ENCODE data around the gene AKR1D1. TPM values are rescaled to one million over a fixed set of nuclear protein-coding genes. Genes with fewer than 3 reads are reported as not detected.

Gene AKR1D1
- total and polyA plus RNA-seq, 2 of the 13 experiments (the other 11 are each of a cell fraction or from before 2014, with no cell fraction given) = 6.9 to 37.0 TPM

DNA sequence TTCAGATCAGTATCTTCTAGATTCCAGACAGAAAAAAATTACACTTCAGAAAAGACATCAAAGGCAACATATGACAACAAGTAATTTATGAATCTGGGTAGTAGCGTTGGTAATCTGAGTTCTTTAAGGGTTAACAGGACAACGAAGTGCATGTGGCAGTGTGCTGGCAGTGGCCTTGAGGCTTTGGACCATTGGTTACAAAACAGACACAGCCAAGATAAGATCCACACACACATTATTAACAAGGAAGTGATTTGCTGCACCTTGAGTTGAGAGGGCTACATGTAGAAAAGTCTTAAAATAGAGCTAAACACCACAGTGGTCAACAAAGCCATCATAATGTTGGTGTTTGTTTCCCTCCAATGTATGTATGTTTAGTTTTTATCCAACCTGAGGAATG lies 40.6 kb downstream of the AKR1D1 start (continued):
- TF ChIP-seq, protein P1, sequence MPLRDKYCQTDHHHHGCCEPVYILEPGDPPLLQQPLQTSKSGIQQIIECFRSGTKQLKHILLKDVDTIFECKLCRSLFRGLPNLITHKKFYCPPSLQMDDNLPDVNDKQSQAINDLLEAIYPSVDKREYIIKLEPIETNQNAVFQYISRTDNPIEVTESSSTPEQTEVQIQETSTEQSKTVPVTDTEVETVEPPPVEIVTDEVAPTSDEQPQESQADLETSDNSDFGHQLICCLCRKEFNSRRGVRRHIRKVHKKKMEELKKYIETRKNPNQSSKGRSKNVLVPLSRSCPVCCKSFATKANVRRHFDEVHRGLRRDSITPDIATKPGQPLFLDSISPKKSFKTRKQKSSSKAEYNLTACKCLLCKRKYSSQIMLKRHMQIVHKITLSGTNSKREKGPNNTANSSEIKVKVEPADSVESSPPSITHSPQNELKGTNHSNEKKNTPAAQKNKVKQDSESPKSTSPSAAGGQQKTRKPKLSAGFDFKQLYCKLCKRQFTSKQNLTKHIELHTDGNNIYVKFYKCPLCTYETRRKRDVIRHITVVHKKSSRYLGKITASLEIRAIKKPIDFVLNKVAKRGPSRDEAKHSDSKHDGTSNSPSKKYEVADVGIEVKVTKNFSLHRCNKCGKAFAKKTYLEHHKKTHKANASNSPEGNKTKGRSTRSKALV (CRISPR knock-in tag; IDR thresholded peaks at IDR 0.05) = no peak
- TF ChIP-seq, protein P2, sequence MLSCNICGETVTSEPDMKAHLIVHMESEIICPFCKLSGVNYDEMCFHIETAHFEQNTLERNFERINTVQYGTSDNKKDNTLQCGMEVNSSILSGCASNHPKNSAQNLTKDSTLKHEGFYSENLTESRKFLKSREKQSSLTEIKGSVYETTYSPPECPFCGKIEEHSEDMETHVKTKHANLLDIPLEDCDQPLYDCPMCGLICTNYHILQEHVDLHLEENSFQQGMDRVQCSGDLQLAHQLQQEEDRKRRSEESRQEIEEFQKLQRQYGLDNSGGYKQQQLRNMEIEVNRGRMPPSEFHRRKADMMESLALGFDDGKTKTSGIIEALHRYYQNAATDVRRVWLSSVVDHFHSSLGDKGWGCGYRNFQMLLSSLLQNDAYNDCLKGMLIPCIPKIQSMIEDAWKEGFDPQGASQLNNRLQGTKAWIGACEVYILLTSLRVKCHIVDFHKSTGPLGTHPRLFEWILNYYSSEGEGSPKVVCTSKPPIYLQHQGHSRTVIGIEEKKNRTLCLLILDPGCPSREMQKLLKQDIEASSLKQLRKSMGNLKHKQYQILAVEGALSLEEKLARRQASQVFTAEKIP (CRISPR knock-in tag; IDR thresholded peaks at IDR 0.05; ENCODE audit: borderline replicate concordance) = no peak
- TF ChIP-seq ZNF572 (CRISPR knock-in tag; IDR thresholded peaks at IDR 0.05) (no peak), PCBP1 (IDR thresholded peaks at IDR 0.05; ENCODE audit: borderline replicate concordance, low read depth, low read length) (no peak), ZSCAN12 (CRISPR knock-in tag; IDR thresholded peaks at IDR 0.05) (no peak), ZNF124 (CRISPR knock-in tag; IDR thresholded peaks at IDR 0.05) (no peak), ZFP36 (IDR thresholded peaks at IDR 0.05; ENCODE audit: borderline replicate concordance, low read depth, low read length, partially characterized antibody) (no peak), ZNF382 (CRISPR knock-in tag; IDR thresholded peaks at IDR 0.05; ENCODE audit: borderline replicate concordance) (no peak), SOX6 (IDR thresholded peaks at IDR 0.05) (no peak), SOX6 (CRISPR knock-in tag; IDR thresholded peaks at IDR 0.05) (peak; percentile 77), AGO2 (optimal IDR thresholded peaks at IDR 0.05; ENCODE audit: low read depth, low read length) (no peak), ZNF264 (CRISPR knock-in tag; IDR thresholded peaks at IDR 0.05) (peak; percentile 49; the same call in 1 of the 2 replicates), TCF7 (IDR thresholded peaks at IDR 0.05; ENCODE audit: low read depth) (no peak), ZNF883 (CRISPR knock-in tag; IDR thresholded peaks at IDR 0.05; ENCODE audit: not compliant biosample characterization) (no peak)
- TF ChIP-seq, protein P3, sequence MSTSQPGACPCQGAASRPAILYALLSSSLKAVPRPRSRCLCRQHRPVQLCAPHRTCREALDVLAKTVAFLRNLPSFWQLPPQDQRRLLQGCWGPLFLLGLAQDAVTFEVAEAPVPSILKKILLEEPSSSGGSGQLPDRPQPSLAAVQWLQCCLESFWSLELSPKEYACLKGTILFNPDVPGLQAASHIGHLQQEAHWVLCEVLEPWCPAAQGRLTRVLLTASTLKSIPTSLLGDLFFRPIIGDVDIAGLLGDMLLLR (CRISPR knock-in tag; IDR thresholded peaks at IDR 0.05) = no peak
- TF ChIP-seq, protein P4, sequence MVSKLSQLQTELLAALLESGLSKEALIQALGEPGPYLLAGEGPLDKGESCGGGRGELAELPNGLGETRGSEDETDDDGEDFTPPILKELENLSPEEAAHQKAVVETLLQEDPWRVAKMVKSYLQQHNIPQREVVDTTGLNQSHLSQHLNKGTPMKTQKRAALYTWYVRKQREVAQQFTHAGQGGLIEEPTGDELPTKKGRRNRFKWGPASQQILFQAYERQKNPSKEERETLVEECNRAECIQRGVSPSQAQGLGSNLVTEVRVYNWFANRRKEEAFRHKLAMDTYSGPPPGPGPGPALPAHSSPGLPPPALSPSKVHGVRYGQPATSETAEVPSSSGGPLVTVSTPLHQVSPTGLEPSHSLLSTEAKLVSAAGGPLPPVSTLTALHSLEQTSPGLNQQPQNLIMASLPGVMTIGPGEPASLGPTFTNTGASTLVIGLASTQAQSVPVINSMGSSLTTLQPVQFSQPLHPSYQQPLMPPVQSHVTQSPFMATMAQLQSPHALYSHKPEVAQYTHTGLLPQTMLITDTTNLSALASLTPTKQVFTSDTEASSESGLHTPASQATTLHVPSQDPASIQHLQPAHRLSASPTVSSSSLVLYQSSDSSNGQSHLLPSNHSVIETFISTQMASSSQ (IDR thresholded peaks at IDR 0.05; ENCODE audit: low read depth) = peak; percentile 42; the same call in 1 of the 2 replicates
- TF ChIP-seq, protein P4 (CRISPR knock-in tag; IDR thresholded peaks at IDR 0.05; ENCODE audit: borderline replicate concordance) = no peak; the same call in 1 of the 2 replicates
- TF ChIP-seq, protein P5, sequence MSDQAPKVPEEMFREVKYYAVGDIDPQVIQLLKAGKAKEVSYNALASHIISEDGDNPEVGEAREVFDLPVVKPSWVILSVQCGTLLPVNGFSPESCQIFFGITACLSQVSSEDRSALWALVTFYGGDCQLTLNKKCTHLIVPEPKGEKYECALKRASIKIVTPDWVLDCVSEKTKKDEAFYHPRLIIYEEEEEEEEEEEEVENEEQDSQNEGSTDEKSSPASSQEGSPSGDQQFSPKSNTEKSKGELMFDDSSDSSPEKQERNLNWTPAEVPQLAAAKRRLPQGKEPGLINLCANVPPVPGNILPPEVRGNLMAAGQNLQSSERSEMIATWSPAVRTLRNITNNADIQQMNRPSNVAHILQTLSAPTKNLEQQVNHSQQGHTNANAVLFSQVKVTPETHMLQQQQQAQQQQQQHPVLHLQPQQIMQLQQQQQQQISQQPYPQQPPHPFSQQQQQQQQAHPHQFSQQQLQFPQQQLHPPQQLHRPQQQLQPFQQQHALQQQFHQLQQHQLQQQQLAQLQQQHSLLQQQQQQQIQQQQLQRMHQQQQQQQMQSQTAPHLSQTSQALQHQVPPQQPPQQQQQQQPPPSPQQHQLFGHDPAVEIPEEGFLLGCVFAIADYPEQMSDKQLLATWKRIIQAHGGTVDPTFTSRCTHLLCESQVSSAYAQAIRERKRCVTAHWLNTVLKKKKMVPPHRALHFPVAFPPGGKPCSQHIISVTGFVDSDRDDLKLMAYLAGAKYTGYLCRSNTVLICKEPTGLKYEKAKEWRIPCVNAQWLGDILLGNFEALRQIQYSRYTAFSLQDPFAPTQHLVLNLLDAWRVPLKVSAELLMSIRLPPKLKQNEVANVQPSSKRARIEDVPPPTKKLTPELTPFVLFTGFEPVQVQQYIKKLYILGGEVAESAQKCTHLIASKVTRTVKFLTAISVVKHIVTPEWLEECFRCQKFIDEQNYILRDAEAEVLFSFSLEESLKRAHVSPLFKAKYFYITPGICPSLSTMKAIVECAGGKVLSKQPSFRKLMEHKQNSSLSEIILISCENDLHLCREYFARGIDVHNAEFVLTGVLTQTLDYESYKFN (CRISPR knock-in tag; conservative IDR thresholded peaks at IDR 0.05) = peak; percentile 81

Data from HepG2 (cell line).